H9 (cell line): ENCODE measurements around the gene FCN2. TPM values are rescaled to one million over a fixed set of nuclear protein-coding genes. Genes with fewer than 3 reads are reported as not detected.

ENCODE experiments used
- DNase-seq: peaks from one replicate; pipeline ENCODE4 v3.0.0-alpha.2; 2017
- H2AFZ ChIP-seq: one replicate; pipeline ENCODE4 v1.6.1; 2013; ENCODE audit warnings: mild to moderate bottlenecking, low read length, control low read depth, moderate library complexity
- H2AK5ac ChIP-seq: 2 replicates; pipeline ENCODE4 v1.6.1; 2013; ENCODE audit warnings: low read length, control low read depth, mixed read lengths; ENCODE audit not compliant: insufficient read length
- H2BK120ac ChIP-seq: one replicate; pipeline ENCODE4 v1.6.1; 2013; ENCODE audit warnings: low read depth, mild to moderate bottlenecking, low read length, control low read depth, inconsistent platforms; ENCODE audit not compliant: poor library complexity, severe bottlenecking
- H2BK12ac ChIP-seq: 2 replicates; pipeline ENCODE4 v1.6.1; 2013; ENCODE audit warnings: low read length, control low read depth, mixed read lengths, low read depth; ENCODE audit not compliant: insufficient read length
- H2BK15ac ChIP-seq: 2 replicates; pipeline ENCODE4 v1.6.1; 2013; ENCODE audit warnings: low read depth, low read length, control low read depth
- H2BK20ac ChIP-seq: one replicate; pipeline ENCODE4 v1.6.1; 2013; ENCODE audit warnings: low read depth, mild to moderate bottlenecking, low read length, control low read depth, inconsistent platforms; ENCODE audit not compliant: poor library complexity, severe bottlenecking
- H2BK5ac ChIP-seq: 2 replicates; pipeline ENCODE4 v1.6.1; 2013; ENCODE audit warnings: low read length, control low read depth, mixed read lengths; ENCODE audit not compliant: insufficient read length
- H3K14ac ChIP-seq: 2 replicates; pipeline ENCODE4 v1.6.1; 2013; ENCODE audit warnings: low read length, control low read depth; ENCODE audit not compliant: insufficient read depth
- H3K18ac ChIP-seq: 2 replicates; pipeline ENCODE4 v1.6.1; 2013; ENCODE audit warnings: low read depth, mild to moderate bottlenecking, mixed read lengths, low read length, control low read depth; ENCODE audit not compliant: insufficient read length
- H3K23ac ChIP-seq: 2 replicates; pipeline ENCODE4 v1.6.1; 2013; ENCODE audit warnings: low read length, control low read depth, mixed read lengths, low read depth; ENCODE audit not compliant: insufficient read length
- H3K23me2 ChIP-seq: 2 replicates; pipeline ENCODE4 v1.6.1; 2013; ENCODE audit warnings: low read depth, mild to moderate bottlenecking, mixed read lengths, low read length, control low read depth; ENCODE audit not compliant: insufficient read length, poor library complexity, severe bottlenecking
- H3K27ac ChIP-seq: 2 replicates; pipeline ENCODE4 v1.5.1; 2013; ENCODE audit warnings: low read length, control low read depth, mixed read lengths, low read depth; ENCODE audit not compliant: insufficient read length
- H3K27me3 ChIP-seq: 2 replicates; pipeline ENCODE4 v1.6.1; 2013; ENCODE audit warnings: low read length, control low read depth, inconsistent platforms; ENCODE audit not compliant: insufficient read depth
- H3K4ac ChIP-seq: 2 replicates; pipeline ENCODE4 v1.6.1; 2013; ENCODE audit warnings: low read depth, mild to moderate bottlenecking, control low read depth, inconsistent platforms, low read length, moderate library complexity
- H3K4me1 ChIP-seq: 2 replicates; pipeline ENCODE4 v1.6.1; 2013; ENCODE audit warnings: low read length, control low read depth, inconsistent platforms; ENCODE audit not compliant: insufficient read depth
- H3K4me2 ChIP-seq: 2 replicates; pipeline ENCODE4 v1.6.1; 2013; ENCODE audit warnings: low read length, control low read depth, mixed read lengths; ENCODE audit not compliant: insufficient read length, insufficient read depth
- H3K56ac ChIP-seq: 2 replicates; pipeline ENCODE4 v1.6.1; 2013; ENCODE audit warnings: low read depth, mild to moderate bottlenecking, mixed read lengths, low read length, control low read depth; ENCODE audit not compliant: insufficient read length
- H3K79me1 ChIP-seq: 2 replicates; pipeline ENCODE4 v1.6.1; 2013; ENCODE audit warnings: low read depth, mild to moderate bottlenecking, moderate library complexity, low read length, control low read depth, inconsistent platforms; ENCODE audit not compliant: insufficient read depth, poor library complexity, severe bottlenecking
- H3K79me2 ChIP-seq: 2 replicates; pipeline ENCODE4 v1.6.1; 2013; ENCODE audit warnings: low read length, control low read depth, inconsistent platforms; ENCODE audit not compliant: insufficient read depth
- H3K9ac ChIP-seq: 2 replicates; pipeline ENCODE4 v1.6.1; 2013; ENCODE audit warnings: low read length, control low read depth, mixed read lengths; ENCODE audit not compliant: insufficient read length; ENCODE audit errors: extremely low read depth
- H3K9me3 ChIP-seq: one replicate; pipeline ENCODE4 v1.6.1; 2013; ENCODE audit warnings: low read depth, low read length, inconsistent platforms; ENCODE audit not compliant: control insufficient read depth
- H3T11ph ChIP-seq: one replicate; pipeline ENCODE4 v1.6.1; 2013; ENCODE audit warnings: mild to moderate bottlenecking, low read length, control low read depth, inconsistent platforms
- H4K20me1 ChIP-seq: one replicate; pipeline ENCODE4 v1.6.1; 2013; ENCODE audit not compliant: control insufficient read depth, insufficient read length, insufficient read depth
- H4K5ac ChIP-seq: 2 replicates; pipeline ENCODE4 v1.6.1; 2013; ENCODE audit warnings: low read depth, mild to moderate bottlenecking, mixed read lengths, low read length, control low read depth; ENCODE audit not compliant: insufficient read length
- H4K8ac ChIP-seq: replicated peaks from 2 replicates; pipeline ENCODE4 v1.6.1; 2013; ENCODE audit warnings: low read length, control low read depth, mixed read lengths, low read depth; ENCODE audit not compliant: insufficient read length
- H4K91ac ChIP-seq: 2 replicates; pipeline ENCODE4 v1.6.1; 2013; ENCODE audit warnings: low read depth, mild to moderate bottlenecking, moderate library complexity, mixed read lengths, low read length, control low read depth; ENCODE audit not compliant: insufficient read length
- H3K27ac Mint-ChIP-seq, 3 experiments: 2 replicates in 2 of 3; 3 replicates in 1 of 3; pipeline ENCODE4 v1.8.0; 2020 to 2021; ENCODE audit warnings: mixed read lengths in 3 of 3, mild to moderate bottlenecking in 1 of 3, moderate library complexity in 1 of 3
- H3K27me3 Mint-ChIP-seq: 2 replicates; pipeline ENCODE4 v1.8.0; 2021; ENCODE audit warnings: low read depth, mild to moderate bottlenecking, moderate library complexity, mixed read lengths
- H3K36me3 Mint-ChIP-seq, 3 experiments: 2 replicates in 2 of 3; 3 replicates in 1 of 3; pipeline ENCODE4 v1.8.0; 2020 to 2021; ENCODE audit warnings: low read depth in 3 of 3, mixed read lengths in 3 of 3; ENCODE audit not compliant: insufficient read depth in 1 of 3
- H3K4me1 Mint-ChIP-seq, 2 experiments: 2 replicates each; pipeline ENCODE4 v1.8.0; 2020; ENCODE audit warnings: mixed read lengths in 2 of 2
- H3K4me3 Mint-ChIP-seq, 2 experiments: 2 replicates in 1 of 2; 3 replicates in 1 of 2; pipeline ENCODE4 v1.8.0; 2020 to 2021; ENCODE audit warnings: mild to moderate bottlenecking in 2 of 2, mixed read lengths in 2 of 2, moderate library complexity in 1 of 2
- H3K9me3 Mint-ChIP-seq, 2 experiments: 2 replicates in 1 of 2; 3 replicates in 1 of 2; pipeline ENCODE4 v1.8.0; 2020; ENCODE audit warnings: mild to moderate bottlenecking in 2 of 2, mixed read lengths in 2 of 2, moderate library complexity in 1 of 2
- CTCF ChIP-seq: fragments of 200-600 bp; sonication (generic); conservative IDR thresholded peaks from 3 replicates; pipeline ENCODE4 v1.8.0; 2021; ENCODE audit warnings: antibody characterized with exemption, mild to moderate bottlenecking
- WGBS: extraction: QIAGEN DNeasy Blood & Tissue Kit; methylation state at CpG from one replicate; pipeline ENCODE4 v1.1.7; 2013; ENCODE audit warnings: missing lambda C conversion rate, low lambda C conversion rate, mixed read lengths; ENCODE audit not compliant: insufficient read length; ENCODE audit errors: extremely low coverage; 5-methylcytosine and 5-hydroxymethylcytosine counted together
- total RNA-seq: library from RNA; stranded (reverse); gene quantifications from 2 replicates; pipeline ENCODE4 v1.2.1, GENCODE V29; 2021

Gene FCN2
- total RNA-seq, 1 experiment from 2014 or later = not detected

GRCh38 chr9:134836406-134836970 is 44.1 kb upstream of the FCN2 start:
- Histone ChIP-seq H3K9ac (no peak overlapping the region), H4K20me1 (no peaks in the 10 kb centered on the region), H4K8ac (no peak overlapping the region), H4K5ac (no peak overlapping the region), H2BK12ac (no peak overlapping the region), H4K91ac (no peak overlapping the region), H3K14ac (no peak overlapping the region), H2BK20ac (no peak overlapping the region), H2BK120ac (no peak overlapping the region), H3K18ac (no peak overlapping the region), H3T11ph (no peak overlapping the region), H2AFZ (no peak overlapping the region), H2BK5ac (no peak overlapping the region), H3K4me2 (no peak overlapping the region), H3K79me2 (no peaks in the 10 kb centered on the region), H3K27ac (no peak overlapping the region), H2BK15ac (no peak overlapping the region), H2AK5ac (no peak overlapping the region), H3K56ac (no peak overlapping the region), H3K23me2 (no peaks in the 10 kb centered on the region), H3K9me3 (no peaks in the 10 kb centered on the region), H3K23ac (no peak overlapping the region), H3K4ac (no peak overlapping the region), H3K27me3 (no peaks in the 10 kb centered on the region), H3K79me1 (no peaks in the 10 kb centered on the region), H3K4me1 (no peaks in the 10 kb centered on the region)
- no peak for DNase-seq
- peaks cover 0 to 4% of the 10 kb centered on the region in 2 experiments; a peak in 1 of 4 replicates for H3K4me1 Mint-ChIP-seq
- no peak overlapping the region for H3K27ac Mint-ChIP-seq
- no peak for TF ChIP-seq CTCF
- no CpG with 5 or more reads among the region's 19 CpGs for WGBS
- H3K9me3 Mint-ChIP-seq = no peaks in the 10 kb centered on the region
- no peaks in the 10 kb centered on the region; a peak in 1 of 7 replicates for H3K36me3 Mint-ChIP-seq
- no peaks in the 10 kb centered on the region; the same call in 1 of the 2 replicates for H3K27me3 Mint-ChIP-seq
- no peak overlapping the region for H3K4me3 Mint-ChIP-seq
